ENCODE data around the gene PIGQ.

The PIGQ gene

DNA sequence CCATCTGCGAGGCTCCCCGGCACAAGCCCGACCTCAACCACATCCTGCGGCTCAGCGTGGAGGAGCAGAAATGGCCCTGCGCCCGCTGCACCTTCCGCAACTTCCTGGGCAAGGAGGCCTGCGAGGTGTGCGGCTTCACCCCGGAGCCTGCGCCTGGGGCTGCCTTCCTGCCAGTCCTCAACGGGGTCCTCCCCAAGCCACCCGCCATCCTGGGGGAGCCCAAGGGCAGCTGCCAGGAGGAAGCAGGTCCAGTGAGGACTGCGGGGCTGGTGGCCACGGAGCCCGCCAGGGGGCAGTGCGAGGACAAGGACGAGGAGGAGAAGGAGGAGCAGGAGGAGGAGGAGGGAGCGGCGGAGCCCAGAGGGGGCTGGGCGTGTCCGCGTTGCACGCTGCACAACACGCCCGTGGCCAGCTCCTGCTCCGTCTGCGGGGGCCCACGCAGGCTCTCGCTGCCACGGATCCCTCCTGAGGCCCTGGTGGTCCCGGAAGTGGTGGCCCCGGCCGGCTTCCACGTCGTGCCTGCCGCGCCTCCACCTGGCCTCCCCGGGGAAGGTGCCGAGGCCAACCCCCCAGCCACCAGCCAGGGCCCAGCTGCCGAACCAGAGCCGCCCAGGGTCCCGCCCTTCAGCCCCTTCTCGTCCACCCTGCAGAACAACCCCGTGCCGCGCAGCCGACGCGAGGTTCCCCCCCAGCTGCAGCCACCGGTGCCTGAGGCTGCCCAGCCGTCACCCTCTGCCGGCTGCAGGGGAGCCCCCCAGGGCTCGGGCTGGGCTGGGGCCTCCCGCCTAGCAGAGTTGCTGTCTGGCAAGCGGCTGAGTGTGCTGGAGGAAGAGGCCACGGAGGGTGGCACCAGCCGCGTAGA lies 22.6 kb upstream of the PIGQ start:
- Histone ChIP-seq H3K36me3 (ENCODE audit: control insufficient read depth in 2 of 2, insufficient read depth in 2 of 2, low read length in 2 of 2) (peaks cover 9 to 13% of the 10 kb centered on the region in 2 donors), H3K4me1 (ENCODE audit: control insufficient read depth in 2 of 2, insufficient read depth in 2 of 2, low read length in 2 of 2) (no peaks in the 10 kb centered on the region), H3K4me3 (ENCODE audit: low read length in 2 of 2) (no peak overlapping the region), H3K27ac (ENCODE audit: low read depth in 2 of 2, low read length in 2 of 2) (no peak overlapping the region), H3K9ac (ENCODE audit: low read depth in 1 of 2, low read length in 2 of 2) (no peak overlapping the region), H3K27me3 (ENCODE audit: control insufficient read depth in 2 of 2, insufficient read depth in 2 of 2, low read length in 2 of 2) (no peaks in the 10 kb centered on the region), H3K9me3 (ENCODE audit: control insufficient read depth in 2 of 2, low read length in 2 of 2) (no peaks in the 10 kb centered on the region)

GRCh38 chr16:548586-548985 lies 21.2 kb upstream of the PIGQ start:
- Histone ChIP-seq H3K27ac (ENCODE audit: low read depth in 2 of 2, low read length in 2 of 2) (no peak overlapping the region), H3K36me3 (ENCODE audit: control insufficient read depth in 2 of 2, insufficient read depth in 2 of 2, low read length in 2 of 2) (peaks cover 7 to 13% of the 10 kb centered on the region in 2 donors), H3K4me3 (ENCODE audit: low read length in 2 of 2) (no peak overlapping the region), H3K4me1 (ENCODE audit: control insufficient read depth in 2 of 2, insufficient read depth in 2 of 2, low read length in 2 of 2) (no peaks in the 10 kb centered on the region), H3K27me3 (ENCODE audit: control insufficient read depth in 2 of 2, insufficient read depth in 2 of 2, low read length in 2 of 2) (no peaks in the 10 kb centered on the region), H3K9me3 (ENCODE audit: control insufficient read depth in 2 of 2, low read length in 2 of 2) (no peaks in the 10 kb centered on the region), H3K9ac (ENCODE audit: low read depth in 1 of 2, low read length in 2 of 2) (no peak overlapping the region)

DNA sequence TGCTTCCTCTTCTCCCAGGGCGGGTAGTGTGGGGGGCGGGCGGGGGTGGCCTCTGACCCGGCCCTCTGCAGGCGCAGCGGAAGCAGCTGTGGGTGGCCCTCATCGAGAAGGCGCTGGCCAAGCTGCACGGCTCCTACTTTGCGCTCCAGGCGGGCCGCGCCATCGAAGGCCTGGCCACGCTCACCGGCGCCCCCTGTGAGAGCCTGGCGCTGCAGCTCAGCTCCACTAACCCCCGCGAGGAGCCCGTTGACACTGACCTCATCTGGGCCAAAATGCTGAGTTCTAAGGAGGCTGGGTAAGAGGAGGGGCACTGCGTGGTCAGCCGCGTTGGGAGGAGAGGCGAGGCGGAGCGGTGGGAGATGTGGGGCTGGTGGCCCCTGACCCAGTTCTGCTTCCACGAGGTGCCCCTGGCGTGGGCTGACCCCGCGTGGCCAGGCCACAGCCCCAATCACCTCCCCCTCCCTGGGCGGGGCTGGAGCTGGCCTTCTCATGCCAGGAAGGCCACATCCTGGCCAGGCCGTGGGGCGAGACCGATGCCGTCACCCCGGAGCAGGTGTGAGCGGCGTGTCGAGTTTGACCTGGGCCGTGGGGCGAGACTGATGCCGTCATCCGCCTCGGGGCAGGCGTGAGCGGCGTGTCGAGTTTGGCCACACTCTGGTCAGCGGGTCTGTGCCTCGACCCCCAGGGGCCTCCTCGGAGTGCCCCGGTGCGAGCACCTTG lies 20.1 kb upstream of the PIGQ start:
- H3K27ac ChIP-seq (ENCODE audit: low read depth in 2 of 2, low read length in 2 of 2): no peak overlapping the region
- peaks cover 7 to 13% of the 10 kb centered on the region in 2 donors for H3K36me3 ChIP-seq (ENCODE audit: control insufficient read depth in 2 of 2, insufficient read depth in 2 of 2, low read length in 2 of 2)
- H3K4me3 ChIP-seq (ENCODE audit: low read length in 2 of 2): no peak overlapping the region
- H3K4me1 ChIP-seq (ENCODE audit: control insufficient read depth in 2 of 2, insufficient read depth in 2 of 2, low read length in 2 of 2): peaks cover 0 to under 1% of the 10 kb centered on the region in 2 donors
- H3K9ac ChIP-seq (ENCODE audit: low read depth in 1 of 2, low read length in 2 of 2): no peak overlapping the region
- H3K27me3 ChIP-seq (ENCODE audit: control insufficient read depth in 2 of 2, insufficient read depth in 2 of 2, low read length in 2 of 2): no peaks in the 10 kb centered on the region
- H3K9me3 ChIP-seq (ENCODE audit: control insufficient read depth in 2 of 2, low read length in 2 of 2): no peaks in the 10 kb centered on the region

DNA sequence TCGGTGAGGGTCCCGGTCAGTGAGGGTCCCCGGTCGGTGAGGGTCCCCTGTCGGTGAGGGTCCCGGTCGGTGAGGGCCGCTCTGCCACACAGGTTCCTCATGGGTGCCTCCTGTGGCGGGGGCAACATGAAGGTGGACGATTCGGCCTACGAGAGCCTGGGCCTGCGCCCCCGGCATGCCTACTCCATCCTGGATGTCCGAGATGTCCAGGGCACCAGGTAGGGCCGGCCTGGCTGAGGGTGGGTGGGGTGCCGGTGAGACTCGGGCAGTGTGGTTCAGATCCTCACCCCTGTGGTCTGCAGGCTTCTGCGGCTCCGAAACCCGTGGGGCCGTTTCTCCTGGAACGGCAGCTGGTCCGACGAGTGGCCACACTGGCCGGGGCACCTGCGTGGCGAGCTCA lies 18.6 kb upstream of the PIGQ start:
- H3K36me3 ChIP-seq (ENCODE audit: control insufficient read depth in 2 of 2, insufficient read depth in 2 of 2, low read length in 2 of 2): peaks cover 7 to 13% of the 10 kb centered on the region in 2 donors
- no peaks in the 10 kb centered on the region for H3K27me3 ChIP-seq (ENCODE audit: control insufficient read depth in 2 of 2, insufficient read depth in 2 of 2, low read length in 2 of 2)

DNA sequence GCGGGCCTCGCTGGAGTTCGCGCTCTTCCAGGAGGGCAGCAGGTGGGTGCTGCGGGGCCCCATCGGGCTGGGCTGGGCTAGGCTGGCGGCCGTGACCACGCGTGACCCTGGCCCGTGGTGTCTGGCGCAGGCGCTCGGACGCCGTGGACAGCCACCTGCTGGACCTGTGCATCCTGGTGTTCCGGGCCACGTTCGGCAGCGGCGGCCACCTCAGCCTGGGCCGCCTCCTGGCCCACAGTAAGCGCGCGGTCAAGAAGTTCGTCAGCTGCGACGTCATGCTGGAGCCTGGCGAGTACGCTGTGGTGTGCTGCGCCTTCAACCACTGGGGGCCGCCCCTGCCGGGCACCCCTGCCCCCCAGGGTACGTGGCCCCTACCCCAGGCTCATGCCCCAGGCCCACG lies 17.6 kb upstream of the PIGQ start:
- Histone ChIP-seq H3K4me3 (ENCODE audit: low read length in 2 of 2) (no peak overlapping the region), H3K27me3 (ENCODE audit: control insufficient read depth in 2 of 2, insufficient read depth in 2 of 2, low read length in 2 of 2) (peaks cover 0 to under 1% of the 10 kb centered on the region in 2 donors), H3K4me1 (ENCODE audit: control insufficient read depth in 2 of 2, insufficient read depth in 2 of 2, low read length in 2 of 2) (peaks cover 0 to 3% of the 10 kb centered on the region in 2 donors), H3K36me3 (ENCODE audit: control insufficient read depth in 2 of 2, insufficient read depth in 2 of 2, low read length in 2 of 2) (peaks cover 7 to 13% of the 10 kb centered on the region in 2 donors), H3K9me3 (ENCODE audit: control insufficient read depth in 2 of 2, low read length in 2 of 2) (no peaks in the 10 kb centered on the region), H3K27ac (ENCODE audit: low read depth in 2 of 2, low read length in 2 of 2) (no peak overlapping the region), H3K9ac (ENCODE audit: low read depth in 1 of 2, low read length in 2 of 2) (no peak overlapping the region)

More for the DNA sequence above, 18.6 kb upstream of the PIGQ start:
- no peaks in the 10 kb centered on the region for H3K9me3 ChIP-seq (ENCODE audit: control insufficient read depth in 2 of 2, low read length in 2 of 2)
- H3K4me1 ChIP-seq (ENCODE audit: control insufficient read depth in 2 of 2, insufficient read depth in 2 of 2, low read length in 2 of 2): peaks cover 0 to 3% of the 10 kb centered on the region in 2 donors
- no peak overlapping the region for H3K4me3 ChIP-seq (ENCODE audit: low read length in 2 of 2)
- H3K27ac ChIP-seq (ENCODE audit: low read depth in 2 of 2, low read length in 2 of 2): no peak overlapping the region
- H3K9ac ChIP-seq (ENCODE audit: low read depth in 1 of 2, low read length in 2 of 2): no peak overlapping the region

DNA sequence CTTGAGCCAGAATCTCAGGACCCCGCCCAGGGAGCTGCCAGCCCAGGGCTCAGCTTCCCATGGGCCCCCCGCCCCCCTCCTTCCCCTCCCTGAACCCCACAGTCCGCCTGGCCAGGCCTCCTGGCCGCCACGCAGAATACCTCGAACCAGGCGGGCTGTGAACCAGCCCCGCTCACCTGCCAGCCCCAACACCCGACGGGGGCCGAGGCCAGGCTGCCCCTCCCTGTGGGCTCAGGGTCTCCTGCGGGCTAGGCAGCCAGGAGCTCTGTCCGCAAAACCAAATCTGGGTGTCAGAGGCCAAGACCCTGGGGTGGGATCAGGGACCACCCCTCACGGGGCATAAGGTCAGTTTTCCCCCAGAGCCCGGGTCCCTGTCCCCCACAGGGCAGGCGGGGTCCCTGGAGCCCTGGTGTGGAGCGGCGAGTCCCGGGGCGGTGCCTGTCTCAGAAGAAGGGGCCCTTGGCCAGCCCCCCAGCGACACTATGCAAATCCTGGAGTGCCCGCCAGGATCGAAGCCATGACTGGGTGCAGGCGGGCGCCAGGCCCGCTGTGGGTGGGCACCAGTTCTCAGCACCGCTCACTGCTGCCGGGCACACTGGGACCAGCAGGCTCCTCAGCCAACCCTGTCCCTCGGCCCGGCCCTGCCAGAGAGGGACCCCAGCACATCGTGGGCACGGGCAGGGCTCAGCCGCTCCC lies 16.0 kb upstream of the PIGQ start:
- H3K9me3 ChIP-seq (ENCODE audit: control insufficient read depth in 2 of 2, low read length in 2 of 2): no peaks in the 10 kb centered on the region
- peaks cover 0 to 3% of the 10 kb centered on the region in 2 donors for H3K4me1 ChIP-seq (ENCODE audit: control insufficient read depth in 2 of 2, insufficient read depth in 2 of 2, low read length in 2 of 2)
- H3K36me3 ChIP-seq (ENCODE audit: control insufficient read depth in 2 of 2, insufficient read depth in 2 of 2, low read length in 2 of 2): peaks cover 4 to 13% of the 10 kb centered on the region in 2 donors
- H3K4me3 ChIP-seq (ENCODE audit: low read length in 2 of 2): no peak overlapping the region
- peaks cover 2 to 11% of the 10 kb centered on the region in 2 donors for H3K27me3 ChIP-seq (ENCODE audit: control insufficient read depth in 2 of 2, insufficient read depth in 2 of 2, low read length in 2 of 2)
- no peak overlapping the region for H3K27ac ChIP-seq (ENCODE audit: low read depth in 2 of 2, low read length in 2 of 2)
- no peak overlapping the region for H3K9ac ChIP-seq (ENCODE audit: low read depth in 1 of 2, low read length in 2 of 2)

GRCh38 chr16:554297-554621 lies 15.5 kb upstream of the PIGQ start:
- Histone ChIP-seq H3K4me1 (ENCODE audit: control insufficient read depth in 2 of 2, insufficient read depth in 2 of 2, low read length in 2 of 2) (peaks cover 0 to 3% of the 10 kb centered on the region in 2 donors), H3K9ac (ENCODE audit: low read depth in 1 of 2, low read length in 2 of 2) (no peak overlapping the region), H3K4me3 (ENCODE audit: low read length in 2 of 2) (no peak overlapping the region), H3K9me3 (ENCODE audit: control insufficient read depth in 2 of 2, low read length in 2 of 2) (no peaks in the 10 kb centered on the region), H3K27me3 (ENCODE audit: control insufficient read depth in 2 of 2, insufficient read depth in 2 of 2, low read length in 2 of 2) (peaks cover 4 to 17% of the 10 kb centered on the region in 2 donors), H3K27ac (ENCODE audit: low read depth in 2 of 2, low read length in 2 of 2) (no peak overlapping the region), H3K36me3 (ENCODE audit: control insufficient read depth in 2 of 2, insufficient read depth in 2 of 2, low read length in 2 of 2) (peaks cover 2 to 13% of the 10 kb centered on the region in 2 donors)

GRCh38 chr16:554640-555365 lies 15.0 kb upstream of the PIGQ start:
- peaks cover under 1 to 9% of the 10 kb centered on the region in 2 donors for H3K36me3 ChIP-seq (ENCODE audit: control insufficient read depth in 2 of 2, insufficient read depth in 2 of 2, low read length in 2 of 2)
- H3K27me3 ChIP-seq (ENCODE audit: control insufficient read depth in 2 of 2, insufficient read depth in 2 of 2, low read length in 2 of 2): peaks cover 7 to 22% of the 10 kb centered on the region in 2 donors
- no peaks in the 10 kb centered on the region for H3K9me3 ChIP-seq (ENCODE audit: control insufficient read depth in 2 of 2, low read length in 2 of 2)
- H3K4me3 ChIP-seq (ENCODE audit: low read length in 2 of 2): no peak overlapping the region
- H3K9ac ChIP-seq (ENCODE audit: low read depth in 1 of 2, low read length in 2 of 2): no peak overlapping the region
- peaks cover 0 to 5% of the 10 kb centered on the region in 2 donors for H3K4me1 ChIP-seq (ENCODE audit: control insufficient read depth in 2 of 2, insufficient read depth in 2 of 2, low read length in 2 of 2)
- no peak overlapping the region for H3K27ac ChIP-seq (ENCODE audit: low read depth in 2 of 2, low read length in 2 of 2)

- Histone ChIP-seq H3K36me3 (ENCODE audit: control insufficient read depth in 2 of 2, insufficient read depth in 2 of 2, low read length in 2 of 2) (peaks cover 0 to 6% of the 10 kb centered on the region in 2 donors), H3K4me1 (ENCODE audit: control insufficient read depth in 2 of 2, insufficient read depth in 2 of 2, low read length in 2 of 2) (peaks cover 0 to 5% of the 10 kb centered on the region in 2 donors), H3K27me3 (ENCODE audit: control insufficient read depth in 2 of 2, insufficient read depth in 2 of 2, low read length in 2 of 2) (peaks cover 7 to 24% of the 10 kb centered on the region in 2 donors), H3K4me3 (ENCODE audit: low read length in 2 of 2) (no peak overlapping the region), H3K9me3 (ENCODE audit: control insufficient read depth in 2 of 2, low read length in 2 of 2) (no peaks in the 10 kb centered on the region), H3K27ac (ENCODE audit: low read depth in 2 of 2, low read length in 2 of 2) (no peak overlapping the region), H3K9ac (ENCODE audit: low read depth in 1 of 2, low read length in 2 of 2) (no peak overlapping the region)
These were observed 14.0 kb upstream of the PIGQ start for GRCh38 chr16:555528-556473.
